GM13977 (cell line): ENCODE data around the gene SIAH2.

Experiments used
- DNase-seq: peaks from one replicate; pipeline ENCODE4 v3.0.0; 2012; ENCODE audit warnings: low spot score
- in situ Hi-C: fragments of 300-500 bp; cut with MboI; formaldehyde crosslinking; loops from one replicate; pipeline ENCODE4 v1.12.0; 2022; ENCODE audit warnings: low sequenced_read_pairs, low pct_unique_long_range_greater_than_20kb, mixed read lengths, inconsistent platforms; ENCODE audit not compliant: unreplicated experiment
- TF ChIP-seq, protein P1 (sequence below): IDR thresholded peaks from 2 replicates; pipeline ENCODE4 v1.5.1; 2012; ENCODE audit warnings: mild to moderate bottlenecking, control low read depth; ENCODE audit not compliant: insufficient read depth; ENCODE audit errors: extremely low read depth, missing control alignments

SIAH2 gene

GRCh38 chr3:150755902-150756301, 7.1 kb downstream of the SIAH2 start:
- DNase-seq: no peak
- TF ChIP-seq, protein P1, sequence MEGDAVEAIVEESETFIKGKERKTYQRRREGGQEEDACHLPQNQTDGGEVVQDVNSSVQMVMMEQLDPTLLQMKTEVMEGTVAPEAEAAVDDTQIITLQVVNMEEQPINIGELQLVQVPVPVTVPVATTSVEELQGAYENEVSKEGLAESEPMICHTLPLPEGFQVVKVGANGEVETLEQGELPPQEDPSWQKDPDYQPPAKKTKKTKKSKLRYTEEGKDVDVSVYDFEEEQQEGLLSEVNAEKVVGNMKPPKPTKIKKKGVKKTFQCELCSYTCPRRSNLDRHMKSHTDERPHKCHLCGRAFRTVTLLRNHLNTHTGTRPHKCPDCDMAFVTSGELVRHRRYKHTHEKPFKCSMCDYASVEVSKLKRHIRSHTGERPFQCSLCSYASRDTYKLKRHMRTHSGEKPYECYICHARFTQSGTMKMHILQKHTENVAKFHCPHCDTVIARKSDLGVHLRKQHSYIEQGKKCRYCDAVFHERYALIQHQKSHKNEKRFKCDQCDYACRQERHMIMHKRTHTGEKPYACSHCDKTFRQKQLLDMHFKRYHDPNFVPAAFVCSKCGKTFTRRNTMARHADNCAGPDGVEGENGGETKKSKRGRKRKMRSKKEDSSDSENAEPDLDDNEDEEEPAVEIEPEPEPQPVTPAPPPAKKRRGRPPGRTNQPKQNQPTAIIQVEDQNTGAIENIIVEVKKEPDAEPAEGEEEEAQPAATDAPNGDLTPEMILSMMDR: no peak
- in situ Hi-C loops: no loop called here

DNA sequence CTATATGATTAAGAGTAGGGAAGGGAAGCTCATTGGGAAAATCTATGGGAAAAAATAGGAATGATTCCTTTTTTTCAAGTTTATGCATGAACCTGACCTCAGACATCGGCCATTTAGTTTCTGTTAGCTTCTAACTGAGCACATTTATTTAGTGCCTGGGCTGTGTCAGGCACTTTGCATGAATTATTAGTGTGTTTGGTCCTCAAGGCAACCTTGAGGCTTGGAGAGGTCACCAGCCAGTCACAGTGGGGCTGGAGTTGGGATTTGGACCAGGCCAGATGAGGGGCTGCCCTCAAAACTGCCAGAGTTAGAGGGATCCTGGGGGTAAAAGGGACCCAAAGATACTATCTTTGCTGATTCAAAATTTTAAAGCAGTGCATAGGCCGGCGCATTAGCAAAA, 8.1 kb downstream of the SIAH2 start:
- in situ Hi-C loops: no loop called here
- TF ChIP-seq, protein P1: no peak
- DNase-seq: no peak

GRCh38 chr3:150751781-150752263, 11.1 kb downstream of the SIAH2 start:
- TF ChIP-seq, protein P1: no peak
- in situ Hi-C loops: no loop called here
- DNase-seq: no peak

- in situ Hi-C loops: no loop called here
- TF ChIP-seq, protein P1: no peak
- DNase-seq: no peak
Observed at GRCh38 chr3:150749255-150749654, 13.7 kb downstream of the SIAH2 start.

DNA sequence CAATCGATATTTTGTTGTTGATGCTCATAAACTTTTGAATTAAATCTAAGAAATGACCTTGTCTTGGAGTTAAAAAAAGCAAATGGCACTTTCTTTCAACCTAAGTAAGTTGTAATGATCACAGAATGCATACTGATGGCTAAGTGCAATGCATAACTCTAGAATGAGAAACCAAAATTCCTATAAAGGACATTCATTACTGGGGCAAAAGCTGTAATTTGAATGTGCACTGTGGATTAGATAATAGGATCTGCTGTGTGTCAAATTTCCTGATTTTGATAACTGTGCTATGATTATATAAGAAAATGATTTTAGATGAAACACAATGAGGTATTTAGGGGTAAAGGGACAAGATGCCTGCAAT, 14.3 kb downstream of the SIAH2 start:
- no peak for DNase-seq
- TF ChIP-seq, protein P1: no peak
- in situ Hi-C loops: no loop called here

- DNase-seq: no peak
- TF ChIP-seq, protein P1: no peak
- in situ Hi-C loops: no loop called here
Observed at GRCh38 chr3:150747886-150748683, 14.9 kb downstream of the SIAH2 start.
